Measurements from ENCODE around the gene FGFR2. TPM values are rescaled to one million over a fixed set of nuclear protein-coding genes. Genes with fewer than 3 reads are reported as not detected.

Gene FGFR2
- total and polyA plus RNA-seq, 2 of the 4 experiments (the other 2 are of a cell fraction), result not detected

- no peaks in the 10 kb centered on the region for H3K36me3 ChIP-seq (ENCODE audit: control insufficient read depth, insufficient read depth, low read length)
- ATAC-seq (ENCODE audit: low read depth), result no peak
These were observed 136.0 kb downstream of the FGFR2 start for GRCh38 chr10:121462281-121462680.

More at GRCh38 chr10:121462281-121462680, 136.0 kb downstream of the FGFR2 start:
- no peak overlapping the region for H3K4me3 ChIP-seq (ENCODE audit: insufficient read depth, low read depth, low read length)
- H2BK20ac ChIP-seq (ENCODE audit: low read depth, low read length), result no peak overlapping the region
- no peak overlapping the region for H3K23ac ChIP-seq (ENCODE audit: low read depth, low read length)
- TF ChIP-seq MXI1 (IDR thresholded peaks at IDR 0.05; ENCODE audit: borderline replicate concordance, low read depth, low read length), result no peak
- TF ChIP-seq MAFK (IDR thresholded peaks at IDR 0.05; ENCODE audit: low read depth, low read length), result no peak
- TF ChIP-seq RFX5 (IDR thresholded peaks at IDR 0.05; ENCODE audit: low read depth, low read length), result no peak
- no peak for TF ChIP-seq MAZ (IDR thresholded peaks at IDR 0.05; ENCODE audit: borderline replicate concordance, low read depth, low read length)
- no peak for TF ChIP-seq RCOR1 (IDR thresholded peaks at IDR 0.05; ENCODE audit: insufficient replicate concordance, low read length)
- TF ChIP-seq NFE2L2 (IDR thresholded peaks at IDR 0.05; ENCODE audit: low read depth, low read length), result no peak
- no peak for TF ChIP-seq ELK1 (IDR thresholded peaks at IDR 0.05; ENCODE audit: borderline replicate concordance, low read depth, low read length)
- no peak for TF ChIP-seq CEBPB (IDR thresholded peaks at IDR 0.05; ENCODE audit: low read depth, low read length)
- TF ChIP-seq FOS (IDR thresholded peaks at IDR 0.05; ENCODE audit: low read depth, low read length), result no peak
- TF ChIP-seq SMC3 (IDR thresholded peaks at IDR 0.05; ENCODE audit: low read depth, low read length), result no peak
- TF ChIP-seq RAD21 (IDR thresholded peaks at IDR 0.05; ENCODE audit: low read length), result no peak
- TF ChIP-seq CTCF (conservative IDR thresholded peaks at IDR 0.05; ENCODE audit: low read depth, low read length), result no peak
- no peak for TF ChIP-seq USF2 (IDR thresholded peaks at IDR 0.05; ENCODE audit: low read depth, low read length)
- no peak for TF ChIP-seq BHLHE40 (IDR thresholded peaks at IDR 0.05; ENCODE audit: low read depth, low read length)
- no peak for TF ChIP-seq POLR2A (IDR thresholded peaks at IDR 0.05; ENCODE audit: low read depth, low read length)
- TF ChIP-seq CHD1 (IDR thresholded peaks at IDR 0.05; ENCODE audit: low read depth, low read length), result no peak
- H4K91ac ChIP-seq (ENCODE audit: insufficient read depth, low read depth, low read length), result no peak overlapping the region
- no peaks in the 10 kb centered on the region for H4K20me1 ChIP-seq (ENCODE audit: insufficient read depth, low read length)
- no peak overlapping the region for H2AK9ac ChIP-seq (replicated peaks; ENCODE audit: low read depth, low read length, poor library complexity)
- no peak overlapping the region for H2BK120ac ChIP-seq (ENCODE audit: low read depth, low read length)
- H3K4ac ChIP-seq (ENCODE audit: low read depth, low read length), result no peak overlapping the region
- no peak overlapping the region for H2BK15ac ChIP-seq (ENCODE audit: low read depth, low read length)
- in situ Hi-C loops (cut with MboI; ENCODE audit: low sequenced_read_pairs) (no loop called here), dilution Hi-C loops (cut with HindIII; ENCODE audit: low sequenced_read_pairs, unreplicated experiment) (no loop called here), intact Hi-C loops (cut with micrococcal nuclease) (no loop called here)
- no peaks in the 10 kb centered on the region for H3K4me1 ChIP-seq (ENCODE audit: control insufficient read depth, insufficient read depth, low read length)
- no peak overlapping the region for H4K8ac ChIP-seq (ENCODE audit: low read depth in 2 of 2, low read length in 2 of 2)
- no peak overlapping the region for H2AFZ ChIP-seq (replicated peaks; ENCODE audit: low read length, poor library complexity)
- POLR2A ChIA-PET (ENCODE audit: unreplicated experiment), result no interaction called here
- H3K14ac ChIP-seq (replicated peaks; ENCODE audit: low read depth, low read length), result no peak overlapping the region
- no TSS peak for BruUV-seq (replicated peaks)
- H3K9ac ChIP-seq (ENCODE audit: low read depth, low read length), result no peak overlapping the region
- WGBS, 2 experiments (ENCODE audit: extremely low coverage in 2 of 2, insufficient read length in 1 of 2), result 38% methylated on average over 3 of the region's 7 CpGs; no CpG with 5 or more reads in 1 of the 2 experiments
- H3K56ac ChIP-seq (ENCODE audit: extremely low read depth, insufficient read depth, low read length), result no peak overlapping the region
- no peak overlapping the region for H3K18ac ChIP-seq (ENCODE audit: low read depth, low read length)
- H2BK5ac ChIP-seq (ENCODE audit: low read depth, low read length, poor library complexity, severe bottlenecking), result no peak overlapping the region
- H3K79me1 ChIP-seq (ENCODE audit: low read depth in 1 of 2, low read length in 2 of 2), result no peaks in the 10 kb centered on the region
- peaks cover 39% of the 10 kb centered on the region for H3K9me3 ChIP-seq (ENCODE audit: control insufficient read depth, insufficient read depth, low read length)
- H4K5ac ChIP-seq (ENCODE audit: low read depth, low read length), result no peak overlapping the region
- no peak overlapping the region for H2AK5ac ChIP-seq (ENCODE audit: low read depth, low read length)
- H3K27me3 ChIP-seq (ENCODE audit: control insufficient read depth, insufficient read depth, low read length), result no peaks in the 10 kb centered on the region
- H3K4me2 ChIP-seq (ENCODE audit: low read depth, low read length), result no peak overlapping the region
- CTCF ChIA-PET, result no interaction called here
- H3K9me1 ChIP-seq (ENCODE audit: insufficient read depth, low read length), result no peaks in the 10 kb centered on the region
- DNase-seq, result no peak
- H3K27ac ChIP-seq (ENCODE audit: insufficient read depth, low read length), result no peak overlapping the region

All from IMR-90 (cell line).